ENCODE results near the gene DLGAP4. TPM values are rescaled to one million over a fixed set of nuclear protein-coding genes. Genes with fewer than 3 reads are reported as not detected.

The DLGAP4 gene
- total and polyA plus RNA-seq, 2 of the 13 experiments (the other 11 are each of a cell fraction or from before 2014, with no cell fraction given), result 15.2 to 26.7 TPM

GRCh38 chr20:36384022-36384619 is 78.0 kb downstream of the DLGAP4 start (continued):
- TF ChIP-seq DRAP1 (CRISPR knock-in tag; IDR thresholded peaks at IDR 0.05) (peak; percentile 91), ASH2L (IDR thresholded peaks at IDR 0.05; ENCODE audit: insufficient read length, low read depth, low read length) (no peak), SMARCE1 (IDR thresholded peaks at IDR 0.05; ENCODE audit: borderline replicate concordance) (no peak), WIZ (CRISPR knock-in tag; IDR thresholded peaks at IDR 0.05) (peak; percentile 100), PLRG1 (conservative IDR thresholded peaks at IDR 0.05) (no peak), SP140L (CRISPR knock-in tag; IDR thresholded peaks at IDR 0.05; ENCODE audit: borderline replicate concordance) (peak; percentile 100), GTF2F1 (IDR thresholded peaks at IDR 0.05; ENCODE audit: low read length) (no peak), SNAPC5 (CRISPR knock-in tag; IDR thresholded peaks at IDR 0.05; ENCODE audit: borderline replicate concordance) (peak; percentile 99), ZFP41 (CRISPR knock-in tag; IDR thresholded peaks at IDR 0.05; ENCODE audit: borderline replicate concordance) (peak; percentile 100), SOX6 (IDR thresholded peaks at IDR 0.05) (no peak), SOX6 (CRISPR knock-in tag; IDR thresholded peaks at IDR 0.05) (peak; percentile 79), ZFP36L2 (CRISPR knock-in tag; IDR thresholded peaks at IDR 0.05) (peak; percentile 100), ZMAT3 (CRISPR knock-in tag; conservative IDR thresholded peaks at IDR 0.05) (peak; percentile 100), ETS1 (CRISPR knock-in tag; IDR thresholded peaks at IDR 0.05) (peak; percentile 100), POGK (CRISPR knock-in tag; conservative IDR thresholded peaks at IDR 0.05) (peak; percentile 100), ZNF260 (CRISPR knock-in tag; IDR thresholded peaks at IDR 0.05; ENCODE audit: borderline replicate concordance, low read depth) (peak; percentile 95; the same call in 1 of the 2 replicates), FOXM1 (CRISPR knock-in tag; IDR thresholded peaks at IDR 0.05) (peak; percentile 99), ZNF362 (CRISPR knock-in tag; IDR thresholded peaks at IDR 0.05; ENCODE audit: borderline replicate concordance) (peak; percentile 94), PAX8 (CRISPR knock-in tag; IDR thresholded peaks at IDR 0.05; ENCODE audit: borderline replicate concordance) (peak; percentile 100), ONECUT2 (CRISPR knock-in tag; IDR thresholded peaks at IDR 0.05) (peak; percentile 97), FOSL2 (CRISPR knock-in tag; IDR thresholded peaks at IDR 0.05) (peak; percentile 92), RAD21 (CRISPR knock-in tag; IDR thresholded peaks at IDR 0.05) (peak; percentile 62; the same call in 1 of the 2 replicates), PRDM4 (CRISPR knock-in tag; IDR thresholded peaks at IDR 0.05; ENCODE audit: borderline replicate concordance) (peak; percentile 99), CBFB (CRISPR knock-in tag; IDR thresholded peaks at IDR 0.05) (peak; percentile 97)

All from HepG2 (cell line).